WTC11 (cell line): ENCODE results near the gene PACSIN1.

Experiments used
- ESRRA ChIP-seq: sonication (generic); formaldehyde crosslinking; IDR thresholded peaks from 2 replicates; pipeline ENCODE4 v1.8.1; 2022; ENCODE audit warnings: mild to moderate bottlenecking, missing genetic modification reagents, borderline replicate concordance
- NR2C2 ChIP-seq: sonication (generic); formaldehyde crosslinking; IDR thresholded peaks from 2 replicates; pipeline ENCODE4 v1.8.0; 2022; ENCODE audit warnings: mild to moderate bottlenecking, missing genetic modification reagents
- SP1 ChIP-seq: sonication (generic); formaldehyde crosslinking; conservative IDR thresholded peaks from 2 replicates; pipeline ENCODE4 v1.8.1; 2022; ENCODE audit warnings: missing genetic modification reagents
- TCF7 ChIP-seq: sonication (generic); formaldehyde crosslinking; IDR thresholded peaks from 2 replicates; pipeline ENCODE4 v1.8.0; 2022; ENCODE audit warnings: mild to moderate bottlenecking, low read depth, missing genetic modification reagents, moderate library complexity
- TF ChIP-seq, protein P1 (sequence below): sonication (generic); formaldehyde crosslinking; IDR thresholded peaks from 2 replicates; pipeline ENCODE4 v1.8.0; 2022; ENCODE audit warnings: mild to moderate bottlenecking, missing genetic modification reagents
- TF ChIP-seq, protein P2 (sequence below): sonication (generic); formaldehyde crosslinking; IDR thresholded peaks from 2 replicates; pipeline ENCODE4 v1.8.1; 2022; ENCODE audit warnings: low read depth, mild to moderate bottlenecking, moderate library complexity, missing genetic modification reagents, borderline replicate concordance
- TF ChIP-seq, protein P3 (sequence below): fragments of 200-600 bp; IDR thresholded peaks from 2 replicates; pipeline ENCODE4 v1.8.0; 2022; ENCODE audit warnings: antibody characterized with exemption
- TF ChIP-seq, protein P4 (sequence below): sonication (generic); formaldehyde crosslinking; IDR thresholded peaks from 2 replicates; pipeline ENCODE4 v1.8.1; 2023; ENCODE audit warnings: mild to moderate bottlenecking, missing genetic modification reagents, borderline replicate concordance

DNA sequence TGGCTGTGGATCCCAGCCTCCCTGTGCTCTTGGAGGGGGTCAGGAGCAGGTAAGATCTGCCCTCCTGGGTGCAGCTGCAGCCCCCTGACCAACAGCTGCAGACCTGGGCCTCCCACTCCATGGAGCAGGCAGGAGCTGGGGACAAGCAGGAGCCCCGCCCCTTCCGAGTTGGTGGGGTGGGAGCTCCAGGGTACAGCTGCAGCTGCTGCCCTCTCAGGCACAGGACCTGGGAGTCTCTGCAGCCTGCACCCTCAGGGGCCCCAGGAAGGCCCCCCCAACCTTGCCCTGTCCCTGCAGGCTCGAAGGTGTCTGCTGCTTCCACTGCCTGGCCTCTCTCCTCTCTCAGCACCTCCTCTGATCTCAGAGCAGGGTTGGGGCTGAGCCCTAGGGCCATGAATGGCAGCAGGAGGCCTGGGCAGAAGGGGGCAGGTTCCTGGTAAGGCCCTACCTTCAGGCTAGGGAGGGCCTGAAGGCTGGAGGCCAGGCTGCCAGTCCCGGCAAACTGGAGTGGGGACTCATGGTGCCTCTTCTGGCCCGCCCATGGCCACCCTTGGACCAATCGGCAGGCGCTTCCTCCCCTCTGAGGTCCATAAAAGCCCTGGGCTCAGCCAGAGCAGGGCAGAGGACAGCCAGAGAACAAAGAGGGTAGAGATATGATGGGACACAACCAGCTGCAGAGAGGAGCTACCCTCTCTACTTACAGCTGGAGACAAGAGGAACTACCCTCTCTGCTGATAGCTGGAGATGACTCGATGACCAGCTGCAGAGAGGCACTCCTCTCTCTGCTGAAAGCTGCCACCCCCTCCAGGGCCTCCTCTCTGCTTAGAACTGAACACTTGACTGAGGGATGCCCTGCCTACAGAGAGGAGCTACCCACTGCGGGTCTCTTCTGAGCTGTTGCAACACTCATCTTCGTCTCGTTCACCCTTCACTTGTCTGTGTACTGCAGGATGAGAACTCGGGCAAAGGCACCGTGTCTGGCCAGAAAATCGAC lies 7.8 kb upstream of the PACSIN1 start:
- TF ChIP-seq TCF7 (CRISPR knock-in tag) (no peak), SP1 (CRISPR knock-in tag) (no peak), NR2C2 (CRISPR knock-in tag) (no peak), ESRRA (CRISPR knock-in tag) (no peak)
- TF ChIP-seq, protein P1, sequence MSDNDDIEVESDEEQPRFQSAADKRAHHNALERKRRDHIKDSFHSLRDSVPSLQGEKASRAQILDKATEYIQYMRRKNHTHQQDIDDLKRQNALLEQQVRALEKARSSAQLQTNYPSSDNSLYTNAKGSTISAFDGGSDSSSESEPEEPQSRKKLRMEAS: no peak
- TF ChIP-seq, protein P2, sequence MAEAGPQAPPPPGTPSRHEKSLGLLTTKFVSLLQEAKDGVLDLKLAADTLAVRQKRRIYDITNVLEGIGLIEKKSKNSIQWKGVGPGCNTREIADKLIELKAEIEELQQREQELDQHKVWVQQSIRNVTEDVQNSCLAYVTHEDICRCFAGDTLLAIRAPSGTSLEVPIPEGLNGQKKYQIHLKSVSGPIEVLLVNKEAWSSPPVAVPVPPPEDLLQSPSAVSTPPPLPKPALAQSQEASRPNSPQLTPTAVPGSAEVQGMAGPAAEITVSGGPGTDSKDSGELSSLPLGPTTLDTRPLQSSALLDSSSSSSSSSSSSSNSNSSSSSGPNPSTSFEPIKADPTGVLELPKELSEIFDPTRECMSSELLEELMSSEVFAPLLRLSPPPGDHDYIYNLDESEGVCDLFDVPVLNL (CRISPR knock-in tag): no peak
- TF ChIP-seq, protein P3, sequence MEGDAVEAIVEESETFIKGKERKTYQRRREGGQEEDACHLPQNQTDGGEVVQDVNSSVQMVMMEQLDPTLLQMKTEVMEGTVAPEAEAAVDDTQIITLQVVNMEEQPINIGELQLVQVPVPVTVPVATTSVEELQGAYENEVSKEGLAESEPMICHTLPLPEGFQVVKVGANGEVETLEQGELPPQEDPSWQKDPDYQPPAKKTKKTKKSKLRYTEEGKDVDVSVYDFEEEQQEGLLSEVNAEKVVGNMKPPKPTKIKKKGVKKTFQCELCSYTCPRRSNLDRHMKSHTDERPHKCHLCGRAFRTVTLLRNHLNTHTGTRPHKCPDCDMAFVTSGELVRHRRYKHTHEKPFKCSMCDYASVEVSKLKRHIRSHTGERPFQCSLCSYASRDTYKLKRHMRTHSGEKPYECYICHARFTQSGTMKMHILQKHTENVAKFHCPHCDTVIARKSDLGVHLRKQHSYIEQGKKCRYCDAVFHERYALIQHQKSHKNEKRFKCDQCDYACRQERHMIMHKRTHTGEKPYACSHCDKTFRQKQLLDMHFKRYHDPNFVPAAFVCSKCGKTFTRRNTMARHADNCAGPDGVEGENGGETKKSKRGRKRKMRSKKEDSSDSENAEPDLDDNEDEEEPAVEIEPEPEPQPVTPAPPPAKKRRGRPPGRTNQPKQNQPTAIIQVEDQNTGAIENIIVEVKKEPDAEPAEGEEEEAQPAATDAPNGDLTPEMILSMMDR: no peak
- TF ChIP-seq, protein P4, sequence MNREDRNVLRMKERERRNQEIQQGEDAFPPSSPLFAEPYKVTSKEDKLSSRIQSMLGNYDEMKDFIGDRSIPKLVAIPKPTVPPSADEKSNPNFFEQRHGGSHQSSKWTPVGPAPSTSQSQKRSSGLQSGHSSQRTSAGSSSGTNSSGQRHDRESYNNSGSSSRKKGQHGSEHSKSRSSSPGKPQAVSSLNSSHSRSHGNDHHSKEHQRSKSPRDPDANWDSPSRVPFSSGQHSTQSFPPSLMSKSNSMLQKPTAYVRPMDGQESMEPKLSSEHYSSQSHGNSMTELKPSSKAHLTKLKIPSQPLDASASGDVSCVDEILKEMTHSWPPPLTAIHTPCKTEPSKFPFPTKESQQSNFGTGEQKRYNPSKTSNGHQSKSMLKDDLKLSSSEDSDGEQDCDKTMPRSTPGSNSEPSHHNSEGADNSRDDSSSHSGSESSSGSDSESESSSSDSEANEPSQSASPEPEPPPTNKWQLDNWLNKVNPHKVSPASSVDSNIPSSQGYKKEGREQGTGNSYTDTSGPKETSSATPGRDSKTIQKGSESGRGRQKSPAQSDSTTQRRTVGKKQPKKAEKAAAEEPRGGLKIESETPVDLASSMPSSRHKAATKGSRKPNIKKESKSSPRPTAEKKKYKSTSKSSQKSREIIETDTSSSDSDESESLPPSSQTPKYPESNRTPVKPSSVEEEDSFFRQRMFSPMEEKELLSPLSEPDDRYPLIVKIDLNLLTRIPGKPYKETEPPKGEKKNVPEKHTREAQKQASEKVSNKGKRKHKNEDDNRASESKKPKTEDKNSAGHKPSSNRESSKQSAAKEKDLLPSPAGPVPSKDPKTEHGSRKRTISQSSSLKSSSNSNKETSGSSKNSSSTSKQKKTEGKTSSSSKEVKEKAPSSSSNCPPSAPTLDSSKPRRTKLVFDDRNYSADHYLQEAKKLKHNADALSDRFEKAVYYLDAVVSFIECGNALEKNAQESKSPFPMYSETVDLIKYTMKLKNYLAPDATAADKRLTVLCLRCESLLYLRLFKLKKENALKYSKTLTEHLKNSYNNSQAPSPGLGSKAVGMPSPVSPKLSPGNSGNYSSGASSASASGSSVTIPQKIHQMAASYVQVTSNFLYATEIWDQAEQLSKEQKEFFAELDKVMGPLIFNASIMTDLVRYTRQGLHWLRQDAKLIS: no peak
